ENCODE measurements around the gene U2AF2.

The U2AF2 gene

GRCh38 chr19:55633861-55634260 is 21.0 kb upstream of the U2AF2 start:
- TF ChIP-seq CTCF (IDR thresholded peaks at IDR 0.05; ENCODE audit: low read depth, low read length), result no peak
- no peak overlapping the region for H3K4me3 ChIP-seq (ENCODE audit: low read depth, low read length)

GRCh38 chr19:55635334-55635717 is 19.5 kb upstream of the U2AF2 start:
- no peak for TF ChIP-seq CTCF (IDR thresholded peaks at IDR 0.05; ENCODE audit: low read depth, low read length)
- peak overlapping the region; percentile 100 for H3K4me3 ChIP-seq (ENCODE audit: low read depth, low read length)

GRCh38 chr19:55635856-55636440 is 18.9 kb upstream of the U2AF2 start:
- peak overlapping the region; percentile 100 for H3K4me3 ChIP-seq (ENCODE audit: low read depth, low read length)
- no peak for TF ChIP-seq CTCF (IDR thresholded peaks at IDR 0.05; ENCODE audit: low read depth, low read length)

- no peak overlapping the region for H3K4me3 ChIP-seq (ENCODE audit: low read depth, low read length)
- TF ChIP-seq CTCF (IDR thresholded peaks at IDR 0.05; ENCODE audit: low read depth, low read length), result no peak
These were observed 18.1 kb upstream of the U2AF2 start for GRCh38 chr19:55636723-55637122.

- TF ChIP-seq CTCF (IDR thresholded peaks at IDR 0.05; ENCODE audit: low read depth, low read length), result no peak
- no peak overlapping the region for H3K4me3 ChIP-seq (ENCODE audit: low read depth, low read length)
These were observed 17.3 kb upstream of the U2AF2 start for GRCh38 chr19:55637534-55637933.

GRCh38 chr19:55638864-55639359 is 15.9 kb upstream of the U2AF2 start:
- no peak overlapping the region for H3K4me3 ChIP-seq (ENCODE audit: low read depth, low read length)
- TF ChIP-seq CTCF (IDR thresholded peaks at IDR 0.05; ENCODE audit: low read depth, low read length), result peak; percentile 44

GRCh38 chr19:55640043-55640576 is 14.7 kb upstream of the U2AF2 start:
- H3K4me3 ChIP-seq (ENCODE audit: low read depth, low read length), result peak overlapping the region; percentile 83

More at GRCh38 chr19:55640043-55640576, 14.7 kb upstream of the U2AF2 start:
- TF ChIP-seq CTCF (IDR thresholded peaks at IDR 0.05; ENCODE audit: low read depth, low read length), result no peak
